SK-N-DZ (cell line): Measurements from ENCODE around the gene SORBS1.

Source experiments
- DNase-seq: peaks from one replicate; pipeline ENCODE4 v3.0.0-alpha.2; 2015; ENCODE audit warnings: low spot score

Gene SORBS1

GRCh38 chr10:95275726-95276366 lies 285.3 kb downstream of the SORBS1 start:
- DNase-seq, result no peak

- no peak for DNase-seq
Observed at GRCh38 chr10:95273393-95274312, 287.5 kb downstream of the SORBS1 start.

- DNase-seq, result no peak
Observed at GRCh38 chr10:95268438-95268837, 292.7 kb downstream of the SORBS1 start.

- no peak for DNase-seq
Observed at GRCh38 chr10:95267251-95267650, 293.9 kb downstream of the SORBS1 start.

- no peak for DNase-seq
Observed at GRCh38 chr10:95266674-95267095, 294.5 kb downstream of the SORBS1 start.

GRCh38 chr10:95265572-95265971 lies 295.6 kb downstream of the SORBS1 start:
- DNase-seq, result no peak

- DNase-seq, result no peak
Observed at GRCh38 chr10:95264227-95265051, 296.7 kb downstream of the SORBS1 start.

GRCh38 chr10:95263864-95264226 lies 297.3 kb downstream of the SORBS1 start:
- DNase-seq, result no peak

- DNase-seq, result no peak
Observed at GRCh38 chr10:95262763-95263518, 298.2 kb downstream of the SORBS1 start.

GRCh38 chr10:95261926-95262325 lies 299.2 kb downstream of the SORBS1 start:
- no peak for DNase-seq
